Stimulated activated CD4-positive, alpha-beta T cell treated with anti-CD3 and anti-CD28 coated beads, TNF-alpha, amount 100 ng/mL, for 48 hours (primary cell): ENCODE results near the gene MATCAP1.

Experiments
- DNase-seq, 3 donors: peaks; one replicate each; pipeline ENCODE4 v3.0.0-alpha.2; 2020; ENCODE audit warnings: low read depth in 3 of 3

MATCAP1 gene

GRCh38 chr16:67191411-67191994 lies 7.7 kb upstream of the MATCAP1 start:
- no peak for DNase-seq

- DNase-seq, result no peak
These were observed 7.0 kb upstream of the MATCAP1 start for GRCh38 chr16:67190448-67191399.

DNA sequence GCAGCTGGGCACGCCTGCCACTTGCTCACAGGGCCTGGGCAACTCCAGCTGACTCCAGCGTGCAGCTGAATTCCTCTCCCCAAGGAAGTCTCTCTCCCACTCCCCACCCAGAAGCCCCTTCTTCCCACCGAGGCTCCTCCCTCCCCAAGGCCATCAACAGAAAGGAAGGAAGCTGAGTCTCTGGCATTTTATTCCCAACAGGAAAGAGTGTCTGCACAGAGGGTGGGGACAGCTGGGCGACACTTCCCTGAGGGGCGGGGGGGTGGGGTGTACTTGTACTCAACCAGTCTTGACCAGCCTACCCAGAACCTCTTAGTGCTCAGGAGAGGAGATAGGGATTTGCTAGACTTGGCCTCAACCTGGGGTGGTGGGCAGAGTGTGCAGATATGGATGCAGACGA lies 6.3 kb upstream of the MATCAP1 start, which contains the start of gene EXOC3L1:
TSS of gene EXOC3L1 (minus strand) at position 96 of the 400 bp plus-strand sequence. CDS start 460 bp downstream, outside the sequence.
- no peak for DNase-seq

DNA sequence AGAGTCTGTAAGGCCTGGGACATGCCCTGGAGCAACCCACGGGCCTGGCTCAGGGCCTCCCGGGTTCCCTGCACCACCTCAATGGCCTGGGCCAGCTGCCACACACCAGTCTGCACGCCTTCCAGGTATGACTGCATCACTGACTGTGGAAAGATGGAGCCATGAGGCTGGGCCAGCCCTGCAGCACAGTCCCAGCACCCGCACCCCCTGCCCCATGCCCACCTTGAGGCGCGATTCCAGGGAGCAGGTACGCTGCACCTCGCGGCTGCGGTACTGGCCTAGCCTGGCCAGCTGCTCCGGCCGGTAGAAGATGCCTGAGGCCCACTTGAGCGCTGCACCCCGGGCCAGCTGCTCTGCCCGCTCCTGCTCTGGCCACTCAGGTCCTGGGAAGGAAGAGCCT lies 5.0 kb upstream of the MATCAP1 start:
- DNase-seq, result no peak

GRCh38 chr16:67188323-67188722 lies 4.6 kb upstream of the MATCAP1 start:
- no peak for DNase-seq

DNA sequence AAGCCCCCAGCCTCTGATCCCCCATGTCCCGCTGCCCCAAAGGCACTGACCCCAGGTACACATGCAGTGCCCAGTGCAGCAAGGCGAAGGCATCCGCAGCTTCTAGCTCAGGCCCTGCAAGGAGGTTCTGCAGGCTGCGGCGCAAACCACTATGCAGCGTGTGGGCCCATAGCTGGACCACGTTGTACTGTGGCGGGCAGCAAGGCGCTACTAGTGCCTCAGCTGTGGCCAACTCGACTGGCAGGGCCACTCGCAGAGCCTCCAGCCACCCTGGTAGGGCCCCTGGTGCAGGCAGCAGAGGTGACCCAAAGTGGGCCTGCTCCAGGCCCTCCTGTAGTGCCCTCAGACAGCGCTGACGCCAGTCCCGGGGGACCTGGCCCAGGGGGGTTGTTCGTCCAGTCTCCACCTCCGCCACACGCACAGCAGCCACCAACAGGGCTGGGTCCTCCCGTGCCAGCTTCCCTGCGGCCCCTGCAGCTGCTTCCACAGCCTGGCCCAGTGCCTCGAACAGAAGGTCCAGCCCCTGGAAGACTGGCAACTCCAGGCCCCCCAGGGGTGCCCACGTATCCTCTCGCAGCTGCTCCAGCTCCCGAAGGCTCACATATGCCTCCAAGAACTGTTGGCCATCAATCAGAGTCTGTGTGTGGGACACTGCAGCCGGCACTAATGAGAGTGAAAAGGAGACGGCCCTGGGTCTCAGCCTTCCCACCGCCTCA lies 3.6 kb upstream of the MATCAP1 start:
- no peak for DNase-seq

GRCh38 chr16:67186550-67186950 lies 2.8 kb upstream of the MATCAP1 start:
- no peak for DNase-seq

- DNase-seq, result no peak
These were observed 1.9 kb upstream of the MATCAP1 start for GRCh38 chr16:67185651-67186134.

DNA sequence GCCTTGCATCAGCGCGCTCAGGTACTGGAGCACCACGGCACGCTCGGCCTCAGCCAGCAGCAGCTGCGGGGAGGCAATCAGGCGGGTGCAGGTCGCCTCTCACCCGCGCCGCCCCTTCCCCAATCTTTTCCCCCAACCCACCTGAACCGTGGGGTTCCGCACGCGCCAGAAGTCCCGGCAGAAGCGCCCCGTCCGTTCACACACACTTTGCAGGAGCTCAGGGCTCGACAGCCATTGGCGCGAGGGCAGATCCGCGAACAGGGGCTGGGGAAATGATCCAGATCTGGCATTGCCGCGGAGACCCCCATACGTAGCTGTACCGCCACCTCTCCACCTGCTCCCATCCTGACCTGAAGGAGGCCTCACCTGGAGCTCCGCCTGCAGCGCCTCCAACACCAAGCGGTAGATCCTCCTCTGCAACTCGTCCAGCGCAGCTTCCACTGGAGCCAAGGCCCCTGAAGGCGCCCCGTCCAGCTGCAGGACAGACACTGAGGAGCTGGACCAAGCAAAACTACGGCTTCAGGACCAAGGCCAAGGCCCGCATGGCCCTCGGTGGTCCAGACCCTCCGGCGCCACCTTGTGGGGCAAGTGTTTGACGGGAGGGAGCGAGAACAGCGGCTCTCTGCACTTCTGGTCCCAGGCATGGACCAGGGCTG lies 1.4 kb upstream of the MATCAP1 start:
- DNase-seq, result peak; percentile 65 to 83 (median 78)

GRCh38 chr16:67184453-67184994 lies 761 bp upstream of the MATCAP1 start:
- no peak for DNase-seq

DNA sequence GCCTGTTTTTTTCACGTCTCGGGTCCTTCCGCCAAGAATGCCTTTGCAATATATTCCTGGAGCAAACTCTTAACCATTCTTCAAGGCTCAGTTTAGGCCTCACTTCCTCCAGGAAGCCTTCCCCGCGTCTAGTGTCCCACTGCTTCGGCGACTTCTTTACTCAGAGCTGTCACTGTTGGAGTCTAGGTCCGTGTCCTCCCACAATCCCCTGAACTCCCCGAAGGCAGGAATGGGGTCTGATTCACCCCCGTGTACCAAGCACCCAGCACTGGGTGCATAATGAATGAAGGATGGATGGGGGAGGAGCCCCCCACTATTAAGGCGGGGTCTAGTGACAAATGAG lies 508 bp downstream of the MATCAP1 start:
- no peak for DNase-seq

DNA sequence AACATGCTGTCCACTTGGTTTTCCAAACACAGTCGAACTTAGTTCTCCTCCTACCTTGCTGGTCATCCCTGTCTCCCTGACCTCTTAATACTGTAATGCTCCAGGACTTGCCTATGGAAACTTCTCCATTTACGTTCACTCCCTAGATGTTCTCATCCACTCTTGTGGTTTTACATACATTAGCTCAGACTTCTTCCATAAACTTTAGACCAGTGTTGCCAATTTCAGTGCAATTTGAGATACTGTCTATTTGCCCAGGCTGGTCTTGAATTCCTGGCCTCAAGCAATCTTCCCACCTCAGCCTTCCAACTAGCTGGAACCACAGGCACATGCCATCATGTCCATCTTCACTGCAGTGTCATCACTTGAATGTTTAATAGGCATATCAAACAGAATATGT lies 1.5 kb downstream of the MATCAP1 start:
- no peak for DNase-seq

DNA sequence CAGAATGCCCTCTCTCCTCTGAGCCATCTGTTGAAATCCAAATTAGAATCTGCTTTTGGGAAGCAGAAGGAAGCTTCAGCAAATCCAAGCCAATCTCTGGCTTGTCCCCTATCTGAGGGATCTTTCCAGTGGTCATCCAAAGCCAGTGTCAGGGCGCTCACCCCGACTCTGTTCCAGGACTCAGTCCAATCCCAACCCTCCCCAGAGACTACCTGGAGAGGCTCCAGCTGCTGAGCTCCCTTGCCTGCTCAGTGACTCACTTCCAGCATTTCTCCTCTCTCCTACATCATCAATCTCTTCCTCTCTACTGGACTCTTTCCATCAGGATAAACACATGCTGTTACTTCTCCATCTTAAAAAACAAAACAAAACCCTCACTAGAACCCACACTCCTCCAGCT lies 2.4 kb downstream of the MATCAP1 start:
- no peak for DNase-seq

- no peak for DNase-seq
These were observed 3.6 kb downstream of the MATCAP1 start for GRCh38 chr16:67180166-67180565.

GRCh38 chr16:67179421-67180080 lies 4.2 kb downstream of the MATCAP1 start:
- no peak for DNase-seq

DNA sequence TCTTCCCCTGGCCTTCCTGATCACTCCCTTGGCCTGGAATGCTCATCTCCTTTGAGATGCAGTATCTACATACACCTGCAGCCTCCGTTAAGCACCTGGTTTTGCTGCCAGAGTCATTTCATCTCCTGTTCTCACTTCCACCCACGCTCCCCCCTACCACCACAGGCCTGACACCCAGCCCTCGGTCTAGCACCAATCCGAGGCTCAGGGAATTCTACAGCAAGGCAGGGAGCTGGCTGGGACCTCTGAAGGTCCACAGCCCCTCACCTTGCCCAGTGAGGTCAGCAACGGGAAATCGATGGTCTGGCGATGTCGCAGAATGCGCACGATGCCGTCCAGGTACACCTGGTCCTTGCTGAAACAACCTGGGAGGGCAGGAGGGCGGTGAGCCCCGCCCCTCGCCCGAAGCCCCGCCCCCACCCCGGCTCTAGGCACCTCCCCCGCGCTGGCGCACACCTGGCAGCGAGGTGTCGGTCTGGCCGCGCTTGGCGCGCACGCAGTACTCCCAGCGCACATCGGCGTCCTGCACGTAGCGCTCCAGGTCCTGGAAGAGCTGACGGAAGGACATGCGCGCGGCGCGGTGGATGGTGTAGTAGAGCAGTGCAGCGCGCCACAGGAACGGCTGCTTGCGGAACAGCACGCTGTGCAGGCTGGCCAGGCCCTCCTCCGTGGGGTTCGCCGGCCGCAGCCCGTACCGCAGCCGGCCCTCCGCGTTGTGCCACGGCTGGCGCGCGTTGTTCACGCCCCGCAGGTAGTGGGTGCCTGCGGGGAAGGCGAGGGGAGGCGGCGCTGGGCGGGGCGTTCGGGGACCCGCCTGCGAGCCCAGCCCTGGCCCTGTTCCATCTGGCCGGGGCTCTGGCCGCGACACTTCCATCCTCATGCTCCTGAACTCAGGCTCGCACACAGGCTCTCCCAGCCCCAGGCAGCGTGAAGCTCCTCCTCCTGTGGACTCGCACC lies 5.7 kb downstream of the MATCAP1 start:
- DNase-seq, result no peak

GRCh38 chr16:67176662-67177061 lies 7.1 kb downstream of the MATCAP1 start:
- no peak for DNase-seq

DNA sequence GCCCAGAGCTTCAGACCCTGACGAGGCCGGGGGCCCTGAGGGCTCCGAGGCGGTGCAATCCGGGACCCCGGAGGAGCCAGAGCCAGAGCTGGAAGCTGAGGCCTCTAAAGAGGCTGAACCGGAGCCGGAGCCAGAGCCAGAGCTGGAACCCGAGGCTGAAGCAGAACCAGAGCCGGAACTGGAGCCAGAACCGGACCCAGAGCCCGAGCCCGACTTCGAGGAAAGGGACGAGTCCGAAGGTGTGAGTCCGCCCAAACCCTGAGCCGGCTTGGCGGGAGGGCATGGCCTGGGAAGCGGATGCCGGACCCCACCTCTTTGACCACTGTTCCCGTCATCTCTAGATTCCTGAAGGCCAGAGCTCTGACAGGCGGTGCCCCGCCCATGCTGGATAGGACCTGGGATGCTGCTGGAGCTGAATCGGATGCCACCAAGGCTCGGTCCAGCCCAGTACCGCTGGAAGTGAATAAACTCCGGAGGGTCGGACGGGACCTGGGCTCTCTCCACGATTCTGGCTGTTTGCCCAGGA lies 9.0 kb downstream of the MATCAP1 start:
- DNase-seq, result no peak
